SKM-1 (cell line): ENCODE data around the gene RRP8.

Source experiments
- DNase-seq: peaks from one replicate; lab custom pipeline; 2025; ENCODE audit not compliant: unreplicated experiment; lab: John Stamatoyannopoulos, UW

Gene RRP8

DNA sequence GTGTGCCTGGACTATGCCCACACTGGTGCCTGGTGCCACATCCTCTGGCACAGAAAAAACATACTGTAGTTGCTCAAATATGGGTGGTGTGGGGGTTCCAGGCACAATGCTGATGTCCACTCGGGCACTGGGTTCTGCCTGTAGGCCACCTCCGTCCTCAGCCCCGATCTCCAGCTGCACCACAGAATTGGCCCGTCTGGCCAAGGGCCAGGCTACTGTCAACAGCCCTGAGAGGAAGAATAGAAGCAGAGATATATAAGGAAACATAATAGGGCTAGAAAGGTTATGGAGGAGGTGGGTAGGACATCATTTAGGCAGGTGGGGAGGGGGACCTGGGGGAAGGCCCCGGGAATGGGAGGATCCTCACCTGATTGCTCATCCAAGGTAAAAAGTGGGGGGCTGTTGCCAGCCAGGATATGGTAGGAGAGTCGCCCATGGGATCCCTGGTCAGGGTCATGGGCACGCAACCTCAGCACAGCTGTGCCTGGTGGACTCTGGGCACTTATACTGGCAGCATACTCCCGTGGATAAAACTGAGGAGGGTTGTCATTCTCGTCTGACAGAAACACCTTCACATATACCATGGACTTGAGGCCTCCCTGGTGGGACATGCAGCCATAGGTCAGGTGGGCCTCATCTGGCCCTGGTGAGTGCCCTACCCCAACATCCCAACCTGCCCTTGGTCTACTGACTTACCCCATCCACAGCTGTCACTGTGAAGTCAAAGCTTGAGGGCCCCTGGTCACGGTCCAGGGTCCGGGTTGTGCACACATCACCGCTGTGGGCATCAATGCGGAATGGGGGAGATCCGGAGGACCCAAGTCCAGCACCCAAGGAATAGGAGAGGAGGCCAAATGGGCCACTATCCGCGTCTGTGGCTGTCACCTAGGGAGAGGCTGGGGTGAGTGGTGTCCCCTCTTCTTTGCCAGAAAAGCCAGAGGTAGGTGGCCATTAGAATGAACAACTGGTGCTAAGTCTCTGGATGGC is 30.3 kb upstream of the RRP8 start:
- DNase-seq: no peak

- DNase-seq: no peak
These were observed 29.0 kb upstream of the RRP8 start for GRCh38 chr11:6632116-6633073.

GRCh38 chr11:6631361-6631890 is 28.0 kb upstream of the RRP8 start:
- DNase-seq: no peak

- no peak for DNase-seq
These were observed 27.3 kb upstream of the RRP8 start for GRCh38 chr11:6630632-6631291.

DNA sequence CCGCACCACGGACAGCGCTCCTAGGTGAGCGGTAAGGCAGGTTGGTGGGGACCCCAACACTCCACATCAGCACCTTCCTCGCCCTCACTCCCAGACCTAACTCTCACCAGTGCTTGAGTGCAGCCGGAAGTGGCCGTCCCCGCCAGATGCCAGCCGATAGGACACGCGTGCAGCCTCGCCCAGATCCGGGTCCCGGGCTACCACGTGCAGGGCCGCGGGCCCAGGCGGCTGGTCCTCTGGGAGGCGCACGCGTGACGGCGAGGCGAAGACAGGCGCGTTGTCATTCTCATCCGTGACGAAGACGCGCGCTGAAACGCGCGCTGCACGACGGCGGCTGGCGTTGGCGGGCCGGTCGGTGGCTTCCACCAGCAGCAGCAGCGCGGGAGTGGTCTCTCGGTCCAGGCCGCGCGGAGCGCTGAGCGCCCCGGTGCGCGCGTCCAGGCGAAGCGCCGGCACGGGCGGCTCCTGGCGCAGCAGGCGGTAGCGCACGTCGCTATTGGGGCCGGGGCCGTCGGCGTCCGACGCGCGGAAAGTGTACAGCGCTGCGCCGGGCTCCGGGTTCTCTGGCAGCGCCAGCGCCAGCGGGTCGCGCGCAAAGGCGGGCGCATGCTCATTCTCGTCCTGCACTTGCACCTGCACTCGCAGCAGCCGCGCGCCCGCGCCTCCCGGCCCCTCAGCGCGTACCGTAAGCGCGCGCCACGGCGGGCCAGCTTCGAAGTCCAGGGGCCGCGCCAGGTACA is 26.6 kb upstream of the RRP8 start:
- DNase-seq: no peak

GRCh38 chr11:6629573-6629891 is 26.1 kb upstream of the RRP8 start:
- DNase-seq: no peak

DNA sequence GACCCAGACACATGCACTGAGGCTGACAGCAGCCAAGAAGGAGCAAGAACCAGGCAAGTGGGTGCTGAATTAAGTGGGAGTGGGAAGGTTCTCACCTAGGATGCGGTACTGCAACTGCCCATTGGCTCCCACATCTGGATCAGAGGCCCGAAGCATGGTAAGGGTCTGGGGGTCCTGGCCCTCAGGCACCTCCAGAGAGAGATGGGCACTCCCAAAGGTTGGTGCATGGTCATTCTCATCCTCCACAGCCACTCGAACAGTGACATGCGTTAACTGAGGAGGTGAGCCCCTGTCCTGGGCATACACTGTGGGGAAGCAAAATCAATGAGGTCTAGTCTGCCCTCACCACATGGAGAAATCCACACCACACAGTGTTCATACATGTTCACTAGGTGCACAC is 25.1 kb upstream of the RRP8 start:
- no peak for DNase-seq

GRCh38 chr11:6627762-6628241 is 24.4 kb upstream of the RRP8 start:
- no peak for DNase-seq

DNA sequence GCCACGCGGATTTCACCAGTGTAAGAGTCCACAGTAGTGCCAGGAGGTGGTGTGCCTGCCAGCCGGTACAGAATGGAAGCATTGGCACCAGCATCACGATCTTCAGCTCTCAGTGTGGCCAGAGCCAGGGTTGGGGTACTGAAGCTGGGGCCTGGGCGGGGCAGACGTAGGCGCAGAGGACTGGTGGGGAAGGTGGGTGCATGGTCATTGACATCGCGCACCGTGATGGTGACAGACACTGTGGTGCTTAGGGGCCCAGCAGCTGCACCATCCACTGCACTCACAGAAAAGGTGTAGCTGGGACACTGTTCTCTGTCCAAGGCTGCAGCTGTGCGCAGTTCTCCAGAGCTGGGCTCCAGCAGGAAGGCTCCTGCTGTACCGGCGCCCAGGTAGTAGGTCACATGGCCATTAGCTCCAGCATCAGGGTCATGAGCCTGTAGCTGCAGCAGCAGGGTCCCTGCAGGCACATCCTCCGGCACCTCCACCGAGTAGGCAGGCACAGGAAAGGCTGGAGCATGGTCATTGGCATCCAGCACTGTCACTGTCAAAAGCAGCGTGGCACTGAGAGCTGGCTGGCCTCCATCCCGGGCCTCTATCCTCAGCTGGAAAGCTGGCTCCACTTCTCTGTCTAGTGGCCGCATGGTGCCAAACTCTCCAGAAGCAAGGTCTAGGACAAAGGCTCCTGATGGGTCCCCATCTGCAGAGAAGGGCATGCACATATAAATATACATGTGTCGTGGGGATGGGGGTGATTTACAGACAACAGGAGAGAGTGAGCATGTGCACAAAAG is 23.8 kb upstream of the RRP8 start:
- DNase-seq: no peak

- DNase-seq: no peak
These were observed 22.5 kb upstream of the RRP8 start for GRCh38 chr11:6625832-6626420.

- DNase-seq: no peak
These were observed 21.9 kb upstream of the RRP8 start for GRCh38 chr11:6625156-6625831.

DNA sequence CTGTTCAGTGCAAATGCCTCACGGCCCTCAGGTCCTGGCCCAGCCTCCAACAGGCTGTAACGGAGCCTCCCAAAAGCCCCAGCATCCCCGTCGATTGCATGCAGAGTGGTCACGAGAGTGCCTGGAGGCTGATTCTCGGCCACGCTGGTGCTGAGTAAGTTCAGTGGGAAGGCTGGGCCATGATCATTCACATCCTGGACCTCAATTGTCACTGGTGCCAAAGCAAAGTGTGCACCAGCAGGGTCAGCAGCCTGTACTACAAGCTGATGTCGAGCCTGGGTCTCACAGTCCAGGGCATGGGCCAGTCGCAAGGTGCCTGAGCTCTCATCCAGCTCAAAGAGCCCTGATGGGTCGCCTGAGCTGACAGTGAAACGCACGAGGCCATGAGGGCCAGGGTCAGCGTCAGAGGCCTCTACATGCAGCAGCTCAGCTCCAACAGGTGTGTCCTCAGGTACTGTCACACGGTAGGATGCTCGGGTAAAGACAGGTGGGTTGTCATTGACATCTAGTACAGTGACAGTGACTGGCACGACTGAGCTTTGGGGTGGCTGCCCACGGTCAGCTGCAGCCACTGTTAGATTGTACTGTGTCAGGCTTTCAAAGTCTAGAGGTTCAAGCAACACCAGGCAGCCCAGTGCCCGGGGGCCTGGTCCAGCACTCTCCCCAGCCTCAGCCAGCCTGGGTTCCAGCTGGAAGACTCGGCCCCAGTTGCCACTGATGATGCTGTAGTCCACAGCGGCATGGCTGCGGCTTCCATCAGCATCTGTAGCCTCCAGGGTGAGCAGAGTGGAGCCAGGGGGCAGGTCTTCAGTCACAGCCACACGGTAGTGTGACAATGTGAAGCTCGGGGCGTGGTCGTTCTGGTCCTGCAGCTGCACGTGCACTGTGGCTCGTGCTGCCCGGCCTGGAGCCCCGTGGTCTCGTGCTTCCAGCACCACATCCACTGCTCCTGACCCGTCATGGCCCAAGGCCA is 20.3 kb upstream of the RRP8 start:
- DNase-seq: no peak

DNA sequence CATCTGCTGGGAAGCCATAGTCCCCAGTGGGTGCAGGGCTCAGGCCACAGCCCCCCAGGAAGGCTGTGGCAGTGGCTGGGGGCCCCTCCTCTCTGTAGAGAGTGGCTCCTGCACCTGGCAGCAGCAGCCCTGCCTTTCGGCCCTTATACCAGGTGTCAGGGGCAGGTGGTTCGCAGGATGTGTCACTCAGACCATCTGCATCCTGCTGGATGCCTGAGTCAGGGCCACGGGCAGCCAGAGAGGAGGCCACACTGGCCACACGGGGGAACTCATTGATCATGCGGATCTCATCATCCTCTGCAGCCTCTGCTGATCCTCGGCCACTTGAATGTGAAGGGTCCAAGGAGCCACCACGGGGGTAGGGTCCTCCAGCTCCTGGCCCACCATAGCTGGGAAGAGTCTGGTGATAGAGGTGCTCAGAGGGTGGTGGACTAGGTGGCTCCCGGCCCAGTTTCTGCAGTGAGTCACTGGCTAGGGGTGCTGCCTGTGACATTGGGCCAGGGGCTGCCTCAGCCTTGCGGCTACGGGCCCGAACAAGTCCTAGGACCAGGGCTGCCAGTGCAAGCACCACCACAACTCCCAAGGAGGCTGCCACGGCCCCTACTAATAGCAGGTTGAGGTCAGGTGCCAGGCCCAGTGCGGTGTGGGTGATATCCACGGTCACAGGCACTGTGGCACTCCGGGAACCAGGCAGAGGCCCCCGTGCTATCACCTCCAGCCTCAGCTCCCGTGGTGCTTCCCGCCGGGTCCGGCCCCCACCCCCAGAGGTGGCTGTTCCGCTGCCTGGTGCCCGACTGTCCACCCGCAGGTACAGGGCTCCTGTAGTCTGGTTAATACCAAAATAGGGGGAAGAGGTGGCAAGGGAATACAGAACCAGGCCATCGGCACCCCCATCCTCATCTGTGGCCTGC is 19.1 kb upstream of the RRP8 start:
- DNase-seq: no peak

DNA sequence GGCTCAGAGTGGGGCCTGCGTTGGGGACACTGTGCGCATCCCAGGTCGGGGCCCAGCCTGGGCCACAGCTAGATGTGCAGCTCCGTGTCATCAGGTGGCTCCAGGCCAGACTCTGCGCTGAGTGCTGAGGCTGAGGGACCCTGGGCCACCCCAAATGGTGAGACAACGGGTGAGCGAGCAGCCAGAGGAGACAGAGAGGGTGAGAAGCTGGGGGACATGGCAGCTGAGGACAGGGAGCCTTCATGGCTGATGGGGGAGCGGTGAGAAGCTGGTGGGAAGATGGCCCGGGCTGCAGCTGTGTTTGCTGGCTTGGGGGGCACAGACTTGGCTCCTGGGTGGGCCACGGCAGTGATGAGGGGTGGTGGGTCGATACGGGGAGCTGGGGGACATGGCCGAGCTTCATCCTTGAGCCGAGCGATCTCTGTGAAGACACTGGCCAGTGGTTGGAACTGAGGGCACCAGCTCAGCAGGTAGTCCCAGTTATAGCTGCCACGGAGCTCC is 18.3 kb upstream of the RRP8 start:
- no peak for DNase-seq

- no peak for DNase-seq
These were observed 17.2 kb upstream of the RRP8 start for GRCh38 chr11:6620636-6621035.
